IPS-NIHi11 (cell line): ENCODE results near the gene MED16.
"Not testable (repeated sequence)": the region's sequence is repeated elsewhere in the genome, so short reads cannot be mapped to it uniquely, and the experiment has no call there.

Experiments
- DNase-seq: peaks from one replicate; pipeline ENCODE4 v3.0.0; 2012; ENCODE audit warnings: mixed read lengths, low spot score

MED16 gene

DNA sequence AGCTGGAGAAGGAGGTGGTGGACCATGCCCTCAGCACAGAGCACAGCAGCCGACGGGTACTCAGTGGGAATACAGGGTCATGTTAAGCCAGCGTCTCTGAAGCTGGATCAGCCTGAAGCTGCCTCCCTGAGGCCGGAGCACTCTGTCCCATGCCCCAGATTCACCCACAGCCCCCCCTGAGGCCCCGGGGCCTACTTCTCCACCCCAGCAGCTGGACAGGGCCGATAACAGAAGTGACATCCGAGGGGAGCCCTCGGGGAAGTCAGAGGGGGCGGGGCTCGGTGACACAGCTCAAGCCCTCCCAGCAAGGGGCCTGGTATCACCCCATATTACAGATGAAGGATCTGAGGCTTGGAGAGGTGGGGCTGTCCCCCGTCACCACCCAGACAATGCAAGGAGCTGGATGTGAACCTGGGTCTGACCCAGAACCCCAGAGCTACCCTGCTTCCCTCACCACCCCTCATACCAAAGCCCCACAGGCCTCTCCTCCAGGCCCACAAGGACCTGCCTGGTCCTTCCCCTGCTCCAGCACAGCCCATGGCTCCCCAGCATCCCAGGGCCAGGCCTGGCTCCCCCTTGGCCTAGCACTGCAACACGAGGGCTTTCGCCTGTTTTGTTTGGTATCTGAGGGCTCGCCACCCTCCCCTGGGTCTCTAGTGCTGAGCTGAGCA, 14.3 kb upstream of the MED16 start:
- peak; percentile 2 for DNase-seq

- DNase-seq = no peak
Observed at GRCh38 chr19:906480-906879, 13.5 kb upstream of the MED16 start.

DNA sequence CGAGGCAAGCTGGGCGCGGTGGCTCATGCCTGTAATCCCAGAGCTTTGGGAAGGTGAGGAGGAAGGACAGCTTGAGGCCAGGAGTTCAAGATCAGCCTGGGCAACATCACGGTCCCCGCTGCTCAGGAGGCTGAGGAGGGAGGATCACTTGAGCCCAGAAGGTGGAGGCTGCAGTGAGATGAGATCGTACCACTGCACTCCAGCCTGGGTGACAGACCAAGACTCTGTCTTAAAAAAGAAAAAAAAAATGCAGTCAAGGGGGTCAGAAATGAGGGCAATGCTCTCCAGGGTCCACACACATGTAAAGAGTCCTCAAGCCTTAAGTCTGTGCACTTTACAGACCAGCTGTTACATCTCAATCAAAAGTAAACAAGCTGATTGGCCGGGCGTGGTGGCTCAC, 11.6 kb upstream of the MED16 start:
- no peak for DNase-seq

DNA sequence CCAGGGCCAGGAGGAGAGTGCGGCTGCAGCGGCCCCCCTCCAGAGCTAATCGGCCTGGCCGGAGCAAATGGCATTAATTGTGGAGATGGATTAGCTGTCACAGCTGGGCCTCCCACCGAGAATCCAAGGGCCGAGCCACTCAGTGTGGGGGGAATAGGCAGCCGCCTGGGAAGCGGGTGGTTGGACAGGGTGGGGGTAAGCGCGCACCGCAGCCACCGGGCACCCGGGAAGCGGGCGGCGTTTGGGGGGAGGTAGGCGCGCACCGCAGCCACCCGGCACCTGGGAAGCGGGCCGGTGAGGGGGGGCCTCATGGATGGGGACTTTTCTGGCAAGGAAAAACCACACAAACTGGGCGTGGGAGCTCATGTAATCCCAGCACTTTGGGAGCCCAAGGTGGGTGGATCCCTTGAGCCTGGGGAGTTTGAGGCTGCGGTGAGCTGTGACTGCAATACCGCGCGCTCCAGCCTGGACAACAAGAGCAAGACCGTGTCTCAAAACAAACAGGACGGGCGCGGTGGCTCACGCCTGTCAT, 10.3 kb upstream of the MED16 start:
- DNase-seq = peak; percentile 41

DNA sequence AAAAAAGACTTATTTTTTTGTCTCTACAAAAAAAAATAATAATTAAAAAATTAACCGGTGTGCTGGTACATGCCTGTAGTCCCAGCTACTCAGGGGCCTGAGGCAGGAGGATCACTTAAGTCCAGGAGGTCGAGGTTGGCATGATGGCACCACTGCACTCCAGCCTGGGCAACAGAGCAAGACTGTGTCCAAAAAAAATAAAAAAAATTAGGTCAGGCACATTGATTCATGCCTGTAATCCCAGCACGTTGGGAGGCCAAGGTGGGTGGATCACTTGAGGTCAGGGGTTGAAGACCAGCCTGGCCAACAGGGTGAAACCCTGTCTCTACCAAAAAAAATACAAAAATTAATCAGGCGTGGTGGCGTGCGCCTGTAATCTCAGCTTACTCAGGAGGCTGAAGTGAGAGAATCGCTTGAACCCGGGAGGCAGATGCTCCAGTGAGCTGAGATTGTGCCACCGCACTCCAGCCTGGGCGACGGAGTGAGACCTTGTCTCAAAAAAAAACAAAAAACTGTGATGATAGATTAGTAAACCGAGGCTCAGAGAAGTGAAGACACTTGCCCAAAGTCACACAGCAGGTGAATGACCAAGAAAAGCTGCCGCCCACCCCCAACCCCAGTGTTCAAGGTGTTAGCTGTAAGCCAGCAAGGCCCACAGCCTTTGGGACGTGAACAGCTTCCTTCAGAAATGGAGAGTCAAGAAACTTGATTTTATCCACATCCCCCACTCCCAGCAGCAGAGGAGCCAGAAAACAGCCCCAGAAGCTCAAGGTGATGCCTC, 9.6 kb upstream of the MED16 start:
- no peak for DNase-seq

GRCh38 chr19:902093-902370, 9.0 kb upstream of the MED16 start:
- DNase-seq = no peak

GRCh38 chr19:901216-902092, 8.5 kb upstream of the MED16 start:
- peak; percentile 15 for DNase-seq

- peak; percentile 96 for DNase-seq
Observed at GRCh38 chr19:900302-901111, 7.5 kb upstream of the MED16 start.

DNA sequence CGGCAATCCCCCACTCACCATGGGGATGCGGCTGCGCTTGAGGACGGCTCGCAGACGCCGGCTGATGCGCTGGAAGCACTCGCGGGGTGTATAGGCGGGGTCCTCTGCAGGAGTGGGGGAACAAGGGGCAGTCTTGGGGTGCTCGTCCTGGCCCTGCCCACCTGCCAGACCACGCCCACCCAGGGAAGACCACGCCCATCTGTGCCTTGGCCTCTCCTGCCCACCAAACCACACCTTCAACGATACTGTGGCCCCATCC, 7.0 kb upstream of the MED16 start:
- DNase-seq = no peak

DNA sequence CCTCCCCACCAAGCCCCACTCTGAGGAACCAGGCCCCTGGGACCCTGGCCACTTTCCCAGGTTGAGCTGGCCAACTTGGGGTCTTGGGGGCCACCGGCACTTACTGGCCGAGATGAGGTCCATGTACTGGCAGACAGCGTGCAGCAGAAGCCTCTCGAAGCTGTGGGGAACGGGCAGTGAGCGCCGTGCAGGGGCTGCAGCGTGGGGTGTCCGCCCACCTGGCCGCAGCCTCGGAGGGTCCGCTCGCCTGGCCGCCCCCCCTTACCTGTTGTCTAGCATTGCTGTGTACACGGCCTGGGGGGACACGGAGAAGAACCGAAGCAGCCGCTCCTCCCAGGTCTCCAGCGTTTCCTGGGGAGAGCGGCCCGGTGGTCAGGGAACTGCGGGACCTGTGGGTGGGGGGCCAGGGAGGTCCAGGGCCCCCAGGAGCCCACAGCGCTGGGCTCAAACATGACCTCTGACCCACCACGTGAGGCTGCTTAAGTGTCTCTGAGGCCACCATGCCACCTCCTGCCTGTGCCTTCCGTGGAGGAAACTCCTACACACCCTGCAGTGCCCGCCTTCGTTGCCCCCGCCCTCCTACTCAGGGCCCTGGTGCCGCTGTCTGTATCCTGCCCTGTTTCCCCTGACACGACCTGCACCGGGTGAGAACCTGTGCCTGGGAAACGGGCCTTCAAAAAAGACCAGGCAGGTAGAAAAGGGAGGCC, 6.5 kb upstream of the MED16 start:
- no peak for DNase-seq

DNA sequence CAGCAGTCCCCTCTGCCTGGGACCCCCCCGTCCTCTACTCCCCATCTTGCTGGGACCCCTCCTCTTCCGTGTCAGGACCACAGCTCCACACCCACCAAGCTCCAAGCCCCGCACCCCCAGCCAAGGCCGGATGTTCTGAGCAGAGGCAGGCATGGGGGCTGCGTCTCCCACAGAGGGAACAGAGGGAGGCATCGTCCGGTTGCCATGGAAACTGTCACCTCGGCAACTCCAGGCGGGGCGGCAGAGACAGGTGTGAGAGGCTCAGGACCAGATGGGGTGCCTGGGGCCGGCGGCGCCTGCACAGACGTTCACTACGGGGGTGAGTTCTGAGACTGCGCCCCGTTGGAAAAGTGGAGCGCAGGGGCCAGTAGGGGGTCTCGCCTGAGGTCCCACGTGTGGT, 5.7 kb upstream of the MED16 start:
- DNase-seq = peak; percentile 60

DNA sequence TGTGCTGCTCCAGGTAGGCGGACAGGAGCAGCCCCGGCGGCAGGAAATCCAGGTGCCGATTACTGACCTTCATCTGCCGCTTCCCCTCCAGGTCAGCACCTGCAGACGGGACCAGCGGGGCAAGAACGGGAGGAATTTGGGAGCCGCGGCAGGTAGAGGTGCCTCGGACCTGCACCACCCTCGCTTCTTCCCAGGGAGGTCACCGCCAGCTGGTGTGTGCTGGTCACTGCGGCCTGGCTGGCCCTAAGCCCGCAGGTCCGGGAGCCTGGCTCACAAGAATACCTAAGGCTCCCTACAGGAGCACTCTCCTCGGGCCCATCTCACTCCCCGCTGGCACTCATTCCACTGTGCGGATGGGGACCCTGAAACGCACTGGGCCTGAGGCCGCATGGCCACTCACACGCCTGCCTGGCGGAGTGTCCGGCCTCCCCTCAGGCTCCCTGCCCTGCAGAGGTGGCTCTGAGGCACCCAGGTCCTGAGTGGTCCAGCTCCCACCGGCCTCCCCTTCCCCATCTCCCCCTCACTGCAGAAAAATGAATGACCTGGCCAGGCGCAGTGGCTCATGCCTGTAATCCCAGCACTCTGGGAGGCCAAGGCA, 4.6 kb upstream of the MED16 start:
- no peak for DNase-seq

GRCh38 chr19:896999-897398, 4.0 kb upstream of the MED16 start:
- no peak for DNase-seq

DNA sequence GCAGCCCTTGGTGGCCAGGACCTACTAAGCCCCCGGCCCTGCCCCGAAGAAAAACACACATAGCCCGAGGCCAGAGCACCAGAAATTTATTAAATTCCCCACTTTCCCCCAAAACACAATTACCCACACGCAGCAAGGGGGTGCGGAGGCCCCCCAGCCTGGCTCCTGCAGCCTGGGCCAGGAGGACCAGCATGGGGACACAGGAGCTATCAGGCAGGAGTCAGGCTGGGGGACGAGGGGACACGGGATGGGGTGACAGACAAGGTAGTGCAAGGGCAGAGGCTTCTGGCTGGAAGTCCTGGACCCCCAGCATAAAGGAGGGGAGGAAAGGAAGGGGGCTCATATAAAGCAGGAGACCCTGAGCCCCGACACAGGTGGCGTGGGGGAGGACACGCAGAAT, 3.4 kb upstream of the MED16 start:
- DNase-seq = no peak

DNA sequence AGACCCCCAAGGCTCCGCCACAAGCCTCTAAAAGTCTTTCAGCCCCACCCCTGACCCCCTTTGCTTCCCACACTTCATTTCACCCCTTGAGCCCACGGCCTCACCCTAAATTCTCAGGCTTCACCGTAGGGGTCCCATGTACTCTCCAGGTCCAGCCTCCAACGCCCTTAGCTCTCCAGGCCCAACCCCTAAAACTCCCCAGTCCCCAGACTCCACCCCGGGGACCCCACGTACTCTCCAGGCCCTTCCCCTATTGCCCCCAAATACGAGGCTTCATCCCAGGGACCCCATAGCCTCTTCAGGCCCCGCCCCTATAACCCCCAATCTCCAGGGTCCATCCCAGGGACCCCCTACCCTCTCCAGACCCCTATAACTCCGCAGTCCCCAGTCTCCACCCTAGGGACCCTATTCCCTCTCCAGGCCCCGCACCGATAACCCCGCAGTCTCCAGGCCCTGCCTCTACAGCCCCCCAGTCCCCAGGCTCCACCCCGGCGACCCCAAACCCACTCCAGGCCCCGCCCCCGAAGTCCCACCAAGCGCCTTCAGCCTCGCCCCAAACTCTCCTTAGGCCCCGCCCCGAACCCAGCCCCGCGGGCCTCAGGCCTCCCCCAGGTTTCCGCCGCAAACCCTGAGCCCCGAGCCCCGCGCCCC, 619 bp downstream of the MED16 start:
- DNase-seq = no peak

- DNase-seq = not testable (repeated sequence)
Observed at GRCh38 chr19:891421-892200, 1.4 kb downstream of the MED16 start.

DNA sequence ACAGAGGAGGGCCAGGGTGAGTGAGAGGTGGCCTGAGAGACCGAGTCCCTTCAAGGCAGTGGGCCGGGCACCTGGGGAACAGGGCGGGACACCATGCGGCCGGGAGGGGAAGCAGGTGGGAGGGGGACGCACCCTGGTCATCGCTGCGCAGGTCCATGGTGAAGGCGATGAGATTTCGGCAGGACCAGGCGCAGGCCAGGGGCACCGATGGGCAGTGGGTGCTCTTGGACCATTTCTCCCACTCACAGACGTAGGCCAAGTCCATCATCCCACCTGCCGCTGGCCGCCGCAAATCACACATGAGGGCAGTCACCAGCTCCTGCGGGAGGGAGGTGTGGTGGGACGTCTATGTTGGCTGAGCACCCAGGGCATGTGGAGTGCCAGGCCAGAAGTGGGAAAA, 2.2 kb downstream of the MED16 start:
- no peak for DNase-seq

DNA sequence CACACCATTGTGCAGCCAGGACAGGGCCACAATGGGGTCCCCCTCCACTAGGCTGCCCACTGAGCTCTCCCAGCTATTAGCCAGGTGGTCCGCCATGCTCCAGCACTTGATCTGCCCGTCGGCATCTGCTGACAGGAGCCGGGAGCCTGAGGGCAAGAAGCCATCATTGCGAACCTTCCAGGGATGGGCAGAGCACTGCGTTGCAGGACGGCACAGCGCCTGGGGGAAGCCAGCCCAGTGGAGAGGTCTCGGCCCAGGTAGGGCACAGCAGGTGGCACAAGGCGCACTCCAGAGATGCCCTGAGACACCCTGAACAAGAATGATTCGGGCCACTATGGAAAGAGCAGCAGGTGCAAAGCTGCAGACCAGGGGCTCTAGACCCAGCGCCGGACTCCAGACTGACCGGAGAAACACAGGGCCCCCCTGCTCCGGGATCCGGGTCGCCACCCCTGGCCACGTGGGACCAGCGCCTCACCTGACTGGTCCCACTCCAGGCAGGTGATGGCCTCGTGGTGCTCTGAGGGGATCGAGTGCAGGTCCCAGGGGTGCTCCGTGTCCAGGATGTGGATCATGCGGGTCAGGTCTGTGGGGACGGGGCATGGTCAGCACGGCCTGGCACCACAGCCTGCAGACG, 3.2 kb downstream of the MED16 start:
- no peak for DNase-seq
